ENCODE measurements around the gene SNN.

DNA sequence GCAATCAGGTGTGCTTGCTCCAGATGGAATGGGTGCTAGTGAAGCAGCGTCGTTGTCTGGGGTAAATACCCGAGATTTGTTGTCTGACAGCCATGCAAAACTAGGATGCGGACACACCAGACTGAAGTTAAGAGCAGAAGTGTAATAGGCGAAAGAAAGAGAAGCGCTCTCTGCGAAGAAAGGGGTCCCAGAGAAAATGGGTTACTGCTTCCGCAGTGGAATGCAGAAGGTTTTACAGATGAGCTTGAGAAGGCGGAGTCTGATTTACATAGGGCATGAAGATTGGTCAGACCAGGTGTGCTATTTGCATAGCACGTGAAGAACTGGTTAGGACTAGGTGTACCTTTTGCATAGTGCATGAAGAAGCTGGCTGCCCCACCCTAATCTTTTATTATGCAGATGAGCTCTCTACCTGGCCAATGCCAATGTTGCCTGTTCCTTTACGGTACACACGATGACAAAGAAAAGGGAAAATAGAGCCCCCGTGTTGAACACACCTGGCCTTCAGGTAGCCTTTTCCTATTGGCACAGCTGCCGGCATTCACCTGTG, 32.0 kb upstream of the SNN start:
- TF ChIP-seq, protein P1, sequence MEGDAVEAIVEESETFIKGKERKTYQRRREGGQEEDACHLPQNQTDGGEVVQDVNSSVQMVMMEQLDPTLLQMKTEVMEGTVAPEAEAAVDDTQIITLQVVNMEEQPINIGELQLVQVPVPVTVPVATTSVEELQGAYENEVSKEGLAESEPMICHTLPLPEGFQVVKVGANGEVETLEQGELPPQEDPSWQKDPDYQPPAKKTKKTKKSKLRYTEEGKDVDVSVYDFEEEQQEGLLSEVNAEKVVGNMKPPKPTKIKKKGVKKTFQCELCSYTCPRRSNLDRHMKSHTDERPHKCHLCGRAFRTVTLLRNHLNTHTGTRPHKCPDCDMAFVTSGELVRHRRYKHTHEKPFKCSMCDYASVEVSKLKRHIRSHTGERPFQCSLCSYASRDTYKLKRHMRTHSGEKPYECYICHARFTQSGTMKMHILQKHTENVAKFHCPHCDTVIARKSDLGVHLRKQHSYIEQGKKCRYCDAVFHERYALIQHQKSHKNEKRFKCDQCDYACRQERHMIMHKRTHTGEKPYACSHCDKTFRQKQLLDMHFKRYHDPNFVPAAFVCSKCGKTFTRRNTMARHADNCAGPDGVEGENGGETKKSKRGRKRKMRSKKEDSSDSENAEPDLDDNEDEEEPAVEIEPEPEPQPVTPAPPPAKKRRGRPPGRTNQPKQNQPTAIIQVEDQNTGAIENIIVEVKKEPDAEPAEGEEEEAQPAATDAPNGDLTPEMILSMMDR (conservative IDR thresholded peaks at IDR 0.05) = no peak
- TF ChIP-seq EZH2 (IDR thresholded peaks at IDR 0.05; ENCODE audit: low read depth) = no peak
